ENCODE data around the gene CEP104.
A peak's percentile ranks its signal among the peaks of the same experiment; 100 is the strongest.

The CEP104 gene

DNA sequence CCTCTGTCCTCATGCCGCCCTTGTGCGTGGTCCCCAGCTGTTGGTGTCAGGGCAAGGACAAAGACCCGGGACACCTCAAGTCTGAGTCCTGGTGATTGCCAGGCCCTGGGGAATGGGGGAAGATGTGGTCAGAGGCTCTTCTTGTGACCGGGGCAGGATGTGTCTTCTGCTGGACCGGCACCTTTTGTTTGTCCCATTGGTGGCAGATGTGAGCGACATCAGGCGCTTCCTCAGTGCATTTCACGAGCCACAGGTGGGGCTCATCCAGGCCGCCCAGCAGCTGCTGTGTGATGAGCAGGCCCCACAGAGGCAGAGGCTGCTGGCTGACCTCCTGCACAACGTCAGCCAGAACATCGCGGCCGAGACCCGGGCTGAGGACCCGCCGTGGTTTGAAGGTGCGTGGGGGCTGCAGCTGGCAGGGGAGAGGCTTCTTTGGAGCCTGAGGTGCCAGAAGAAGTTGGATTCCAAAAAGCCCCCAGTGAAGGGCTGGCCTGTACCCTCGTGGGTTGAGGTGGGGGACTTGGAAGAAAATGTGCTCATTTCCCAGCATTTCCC lies 8.7 kb upstream of the CEP104 start:
- DNase-seq (ENCODE audit: low read depth, low spot score), result no peak
- TF ChIP-seq CTCF (IDR thresholded peaks at IDR 0.05; ENCODE audit: insufficient read depth, low read length, missing control alignments), result no peak
- CTCF ChIA-PET, result no interaction called here
- H3K4me3 ChIP-seq (ENCODE audit: low read depth, low read length), result no peak overlapping the region
- POLR2A ChIA-PET, result no interaction called here

DNA sequence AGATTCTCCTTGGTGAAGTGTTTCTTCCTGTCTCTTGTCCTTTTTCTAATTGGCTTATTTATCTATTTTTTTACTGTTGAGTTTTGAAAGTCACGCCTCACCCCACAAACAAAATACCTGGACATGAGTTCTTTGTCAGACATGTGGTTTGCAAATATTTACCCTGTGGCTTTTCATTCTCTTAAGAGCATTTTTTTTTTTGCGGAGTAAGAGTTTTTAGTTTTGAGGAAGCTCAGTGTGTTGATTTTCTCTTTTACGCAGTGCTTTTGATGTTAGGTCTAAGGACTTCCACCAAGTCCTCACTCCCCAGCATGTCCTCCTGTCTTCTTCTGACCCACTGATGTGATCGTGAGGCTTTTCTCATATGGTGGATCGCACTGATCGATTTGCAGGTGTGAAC lies 7.9 kb upstream of the CEP104 start:
- no peak for TF ChIP-seq CTCF (IDR thresholded peaks at IDR 0.05; ENCODE audit: insufficient read depth, low read length, missing control alignments)
- no peak overlapping the region for H3K4me3 ChIP-seq (ENCODE audit: low read depth, low read length)
- ChIA-PET CTCF (no interaction called here), POLR2A (no interaction called here)
- no peak for DNase-seq (ENCODE audit: low read depth, low spot score)

- POLR2A ChIA-PET, result no interaction called here
- CTCF ChIA-PET, result no interaction called here
- no peak overlapping the region for H3K4me3 ChIP-seq (ENCODE audit: low read depth, low read length)
- no peak for DNase-seq (ENCODE audit: low read depth, low spot score)
- TF ChIP-seq CTCF (IDR thresholded peaks at IDR 0.05; ENCODE audit: insufficient read depth, low read length, missing control alignments), result no peak
Measured at GRCh38 chr1:3863231-3863935, 6.4 kb upstream of the CEP104 start.

DNA sequence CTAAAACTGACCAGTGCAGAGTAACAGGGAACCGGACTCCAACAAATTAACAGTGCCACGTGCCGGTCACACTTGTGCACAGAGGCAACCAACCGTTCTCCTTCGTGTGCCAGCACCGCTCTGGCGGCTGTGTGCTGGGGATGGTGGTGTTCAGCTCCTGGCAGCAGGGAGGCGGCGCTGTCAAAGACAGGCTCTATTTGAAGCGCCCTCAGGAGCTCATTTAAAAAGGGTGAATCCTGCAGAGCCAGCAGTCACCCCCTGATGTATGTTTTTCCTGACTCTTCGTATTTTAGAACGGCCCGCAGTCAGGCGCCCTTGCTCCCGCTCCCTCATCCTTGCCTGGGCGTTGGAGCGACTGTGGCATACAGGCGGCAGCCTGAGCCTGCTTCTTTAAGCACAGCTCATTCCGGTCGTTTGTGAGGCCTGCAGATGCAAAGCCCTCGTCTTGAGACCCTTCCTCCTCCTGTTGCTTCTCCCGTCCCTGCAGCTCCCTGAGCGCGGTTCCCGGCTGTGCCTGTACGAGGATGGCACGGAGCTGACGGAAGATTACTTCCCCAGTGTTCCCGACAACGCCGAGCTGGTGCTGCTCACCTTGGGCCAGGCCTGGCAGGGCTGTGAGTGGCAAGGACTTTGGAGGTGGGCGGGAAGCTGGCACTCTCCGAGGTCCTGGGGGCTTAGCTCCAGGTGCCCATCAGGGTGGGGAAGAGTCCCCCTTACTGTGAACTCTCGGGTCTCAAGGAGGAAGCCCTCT lies 1.4 kb upstream of the CEP104 start:
- POLR2A ChIA-PET, result no interaction called here
- peak overlapping the region; percentile 98 for H3K4me3 ChIP-seq (ENCODE audit: low read depth, low read length)
- TF ChIP-seq CTCF (IDR thresholded peaks at IDR 0.05; ENCODE audit: insufficient read depth, low read length, missing control alignments), result peak; percentile 24
- CTCF ChIA-PET, result interaction anchor here (1.0 to 3.1 kb wide), 5 partner anchors 10 to 62 kb away, joined by 3 to 15 read pairs (median 4); partner anchors contain the start of gene LRRC47
- DNase-seq (ENCODE audit: low read depth, low spot score), result no peak

- TF ChIP-seq CTCF (IDR thresholded peaks at IDR 0.05; ENCODE audit: insufficient read depth, low read length, missing control alignments), result no peak
- no peak for DNase-seq (ENCODE audit: low read depth, low spot score)
- POLR2A ChIA-PET, result no interaction called here
- H3K4me3 ChIP-seq (ENCODE audit: low read depth, low read length), result peak overlapping the region; percentile 98
- CTCF ChIA-PET, result interaction anchor here (1.0 to 3.1 kb wide), 5 partner anchors 11 to 61 kb away, joined by 3 to 15 read pairs (median 4); partner anchors contain the start of gene LRRC47
Measured at GRCh38 chr1:3857791-3858129, 749 bp upstream of the CEP104 start.

DNA sequence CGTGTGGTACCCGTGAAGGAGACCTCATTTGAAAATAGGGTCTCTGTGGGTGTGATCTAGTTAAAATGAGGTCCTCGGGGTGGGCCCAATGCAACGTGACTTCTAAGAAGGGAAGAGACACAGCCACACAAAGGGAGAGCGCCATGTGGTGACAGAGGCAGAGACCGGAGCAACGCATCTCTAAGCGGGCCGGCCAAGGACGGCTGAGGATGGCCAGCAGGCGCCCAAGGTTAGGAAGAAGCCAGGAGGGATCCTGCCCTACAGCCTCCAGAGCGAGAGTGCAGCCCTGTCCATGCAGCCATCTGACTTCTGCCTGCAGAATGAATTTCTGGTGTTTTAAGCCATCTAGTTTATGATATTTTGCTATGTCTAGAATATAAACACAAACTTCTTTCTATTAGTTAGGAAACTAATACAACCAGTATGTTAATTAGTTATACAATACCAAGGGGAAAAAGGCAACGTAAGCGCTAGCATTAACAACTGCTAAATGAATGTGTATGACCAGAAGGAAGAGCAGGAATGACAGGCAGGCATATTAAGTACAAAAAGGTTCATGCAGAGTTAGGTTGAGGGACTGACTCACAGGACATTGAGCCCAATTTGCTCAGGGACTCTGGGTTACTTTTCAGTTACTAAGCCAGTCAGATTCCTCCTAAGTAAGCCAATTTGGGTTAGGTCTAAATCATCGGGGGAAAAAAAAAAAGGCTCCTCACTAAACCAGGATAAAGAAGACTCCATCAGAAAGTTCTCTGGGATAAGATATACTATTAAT lies 4.1 kb downstream of the CEP104 start:
- no peak overlapping the region for H3K4me3 ChIP-seq (ENCODE audit: low read depth, low read length)
- ChIA-PET POLR2A (no interaction called here), CTCF (no interaction called here)
- no peak for DNase-seq (ENCODE audit: low read depth, low spot score)
- no peak for TF ChIP-seq CTCF (IDR thresholded peaks at IDR 0.05; ENCODE audit: insufficient read depth, low read length, missing control alignments)

All from AG04449 (cell line).